CD4-positive, alpha-beta T cell (primary cell): ENCODE results near the gene TTC28. TPM values are rescaled to one million over a fixed set of nuclear protein-coding genes. Genes with fewer than 3 reads are reported as not detected.

Experiments
- ATAC-seq: fragments of 200-7000 bp; cut with Tn5 transposase; one replicate; pipeline ENCODE4 v1.10.0; 2022; ENCODE audit warnings: mild to moderate bottlenecking; ENCODE audit not compliant: poor library complexity
- CTCF ChIA-PET: fragments of 350-600 bp; sonication (Branson Sonifier 250); formaldehyde crosslinking; loops from one replicate; lab custom pipeline; 2021; ENCODE audit warnings: antibody characterized with exemption, inconsistent platforms; lab: Charles Lee
- POLR2A ChIA-PET: fragments of 350-600 bp; sonication (Branson Sonifier 250); formaldehyde crosslinking; loops from one replicate; lab custom pipeline; 2021; ENCODE audit warnings: antibody characterized with exemption, inconsistent platforms; lab: Charles Lee
- DNase-seq, 14 experiments: peaks; one replicate each; pipeline ENCODE4 v3.0.0-alpha.2; 2013 to 2020; ENCODE audit warnings: mixed read lengths in 2 of 14
- H3K27ac ChIP-seq, 2 donors: one replicate each; pipeline versions ENCODE4 v1.5.1 to v1.7.0; 2013; ENCODE audit warnings: low read length in 2 of 2, low read depth in 1 of 2, mild to moderate bottlenecking in 1 of 2
- H3K27me3 ChIP-seq, 2 experiments: 1 replicate in 1 of 2; 2 replicates in 1 of 2; pipeline versions ENCODE4 v1.6.1 to v1.7.0; 2013; ENCODE audit warnings: low read length in 2 of 2, control low read depth in 1 of 2, mild to moderate bottlenecking in 1 of 2, moderate library complexity in 1 of 2; ENCODE audit not compliant: insufficient read depth in 2 of 2, control insufficient read depth in 1 of 2
- H3K36me3 ChIP-seq: one replicate; pipeline ENCODE4 v1.6.1; 2013; ENCODE audit warnings: low read length, control low read depth; ENCODE audit not compliant: insufficient read depth
- H3K4me1 ChIP-seq: one replicate; pipeline ENCODE4 v1.6.1; 2013; ENCODE audit warnings: low read length, control low read depth; ENCODE audit not compliant: insufficient read depth
- H3K4me3 ChIP-seq: one replicate; pipeline ENCODE4 v1.5.1; 2013; ENCODE audit warnings: mild to moderate bottlenecking, low read length, moderate library complexity
- H3K9me3 ChIP-seq, 2 experiments: 1 replicate in 1 of 2; 2 replicates in 1 of 2; pipeline versions ENCODE4 v1.6.1 to v1.7.0; 2013; ENCODE audit warnings: low read length in 2 of 2, mild to moderate bottlenecking in 2 of 2, control low read depth in 1 of 2, moderate library complexity in 1 of 2; ENCODE audit not compliant: control insufficient read depth in 1 of 2, insufficient read depth in 1 of 2
- H3K27ac Mint-ChIP-seq: one replicate; pipeline ENCODE4 v1.8.0; 2020; ENCODE audit warnings: mixed read lengths
- H3K27me3 Mint-ChIP-seq: one replicate; pipeline ENCODE4 v1.8.0; 2021; ENCODE audit warnings: mixed read lengths
- H3K36me3 Mint-ChIP-seq: one replicate; pipeline ENCODE4 v1.8.0; 2021; ENCODE audit warnings: low read depth, mixed read lengths
- H3K4me1 Mint-ChIP-seq: one replicate; pipeline ENCODE4 v1.8.0; 2021; ENCODE audit warnings: low read depth, mixed read lengths
- H3K4me3 Mint-ChIP-seq: one replicate; pipeline ENCODE4 v1.8.0; 2020; ENCODE audit warnings: mild to moderate bottlenecking, mixed read lengths
- H3K9me3 Mint-ChIP-seq: one replicate; pipeline ENCODE4 v1.8.0; 2020; ENCODE audit warnings: mixed read lengths
- CTCF ChIP-seq: fragments of 200-600 bp; IDR thresholded peaks from one replicate; pipeline ENCODE4 v1.8.0; 2022; ENCODE audit warnings: antibody characterized with exemption, mild to moderate bottlenecking
- intact Hi-C, 2 experiments: fragments of 100-400 bp; cut with DNase I in 1 of 2; cut with micrococcal nuclease in 1 of 2; formaldehyde crosslinking; loops; one replicate each; pipeline versions ENCODE4 v1.15.1 to v1.9.0; 2023 to 2025; cut with DNase I, micrococcal nuclease
- total RNA-seq, 174 experiments: library from RNA in 2 of 174; stranded (reverse) in 2 of 174; gene quantifications; one replicate each; pipeline ENCODE4 v1.2.3 and lab custom pipeline; 2021 to 2026

The TTC28 gene
- total RNA-seq, 2 experiments from 2014 or later: 4.6 to 5.7 TPM

GRCh38 chr22:28658448-28658847, 21.2 kb downstream of the TTC28 start:
- ATAC-seq (no peak), DNase-seq (no peak)
- POLR2A ChIA-PET: no interaction called here
- Mint-ChIP-seq H3K27ac (no peak overlapping the region), H3K9me3 (peaks cover 2% of the 10 kb centered on the region), H3K4me1 (no peaks in the 10 kb centered on the region), H3K4me3 (no peak overlapping the region), H3K27me3 (peaks cover 71% of the 10 kb centered on the region), H3K36me3 (no peaks in the 10 kb centered on the region)
- intact Hi-C loops: no loop called here
- Histone ChIP-seq H3K36me3 (no peaks in the 10 kb centered on the region), H3K9me3 (peaks cover 0 to 9% of the 10 kb centered on the region in 2 experiments), H3K27ac (no peak overlapping the region), H3K27me3 (peaks cover 19 to 56% of the 10 kb centered on the region in 2 experiments), H3K4me3 (no peak overlapping the region), H3K4me1 (no peaks in the 10 kb centered on the region)
- CTCF ChIA-PET: no interaction called here
- TF ChIP-seq CTCF: no peak

- CTCF ChIA-PET: no interaction called here
Observed at GRCh38 chr22:28656181-28656580, 23.5 kb downstream of the TTC28 start.

GRCh38 chr22:28650463-28650862, 29.2 kb downstream of the TTC28 start:
- no peaks in the 10 kb centered on the region for H3K36me3 ChIP-seq
- POLR2A ChIA-PET: no interaction called here
- CTCF ChIA-PET: no interaction called here
- no peaks in the 10 kb centered on the region for H3K36me3 Mint-ChIP-seq
- H3K9me3 Mint-ChIP-seq: peaks cover 8% of the 10 kb centered on the region
- H3K4me1 ChIP-seq: no peaks in the 10 kb centered on the region
- DNase-seq (no peak), ATAC-seq (no peak)
- no peak overlapping the region for H3K4me3 Mint-ChIP-seq
- no peak overlapping the region for H3K27ac Mint-ChIP-seq
- H3K27me3 Mint-ChIP-seq: peaks cover 91% of the 10 kb centered on the region
- H3K9me3 ChIP-seq: peaks cover 9 to 13% of the 10 kb centered on the region in 2 experiments
- H3K27me3 ChIP-seq: peaks cover 25 to 70% of the 10 kb centered on the region in 2 experiments
- H3K4me3 ChIP-seq: no peak overlapping the region
- H3K4me1 Mint-ChIP-seq: no peaks in the 10 kb centered on the region
- H3K27ac ChIP-seq: no peak overlapping the region
- intact Hi-C loops: no loop called here
- no peak for TF ChIP-seq CTCF

More at GRCh38 chr22:28656181-28656580, 23.5 kb downstream of the TTC28 start:
- POLR2A ChIA-PET: no interaction called here
- Mint-ChIP-seq H3K27ac (no peak overlapping the region), H3K4me1 (no peaks in the 10 kb centered on the region), H3K36me3 (no peaks in the 10 kb centered on the region), H3K9me3 (peaks cover 8% of the 10 kb centered on the region), H3K27me3 (peaks cover 80% of the 10 kb centered on the region), H3K4me3 (no peak overlapping the region)
- Histone ChIP-seq H3K9me3 (peaks cover 9 to 13% of the 10 kb centered on the region in 2 experiments), H3K27me3 (peaks cover 22 to 62% of the 10 kb centered on the region in 2 experiments), H3K27ac (no peak overlapping the region), H3K4me3 (no peak overlapping the region), H3K4me1 (no peaks in the 10 kb centered on the region), H3K36me3 (no peaks in the 10 kb centered on the region)
- ATAC-seq: no peak
- TF ChIP-seq CTCF: no peak
- no peak for DNase-seq
- intact Hi-C loops: no loop called here
